Activated CD4-positive, alpha-beta T cell treated with anti-CD3 and anti-CD28 coated beads for 48 hours (primary cell): ENCODE measurements around the gene TDO2.
A peak's percentile ranks its signal among the peaks of the same experiment; 100 is the strongest.
"Not testable (repeated sequence)": the region's sequence is repeated elsewhere in the genome, so short reads cannot be mapped to it uniquely, and the experiment has no call there.

Experiments
- DNase-seq: peaks from one replicate; pipeline ENCODE4 v3.0.0-alpha.2; 2020

TDO2 gene

DNA sequence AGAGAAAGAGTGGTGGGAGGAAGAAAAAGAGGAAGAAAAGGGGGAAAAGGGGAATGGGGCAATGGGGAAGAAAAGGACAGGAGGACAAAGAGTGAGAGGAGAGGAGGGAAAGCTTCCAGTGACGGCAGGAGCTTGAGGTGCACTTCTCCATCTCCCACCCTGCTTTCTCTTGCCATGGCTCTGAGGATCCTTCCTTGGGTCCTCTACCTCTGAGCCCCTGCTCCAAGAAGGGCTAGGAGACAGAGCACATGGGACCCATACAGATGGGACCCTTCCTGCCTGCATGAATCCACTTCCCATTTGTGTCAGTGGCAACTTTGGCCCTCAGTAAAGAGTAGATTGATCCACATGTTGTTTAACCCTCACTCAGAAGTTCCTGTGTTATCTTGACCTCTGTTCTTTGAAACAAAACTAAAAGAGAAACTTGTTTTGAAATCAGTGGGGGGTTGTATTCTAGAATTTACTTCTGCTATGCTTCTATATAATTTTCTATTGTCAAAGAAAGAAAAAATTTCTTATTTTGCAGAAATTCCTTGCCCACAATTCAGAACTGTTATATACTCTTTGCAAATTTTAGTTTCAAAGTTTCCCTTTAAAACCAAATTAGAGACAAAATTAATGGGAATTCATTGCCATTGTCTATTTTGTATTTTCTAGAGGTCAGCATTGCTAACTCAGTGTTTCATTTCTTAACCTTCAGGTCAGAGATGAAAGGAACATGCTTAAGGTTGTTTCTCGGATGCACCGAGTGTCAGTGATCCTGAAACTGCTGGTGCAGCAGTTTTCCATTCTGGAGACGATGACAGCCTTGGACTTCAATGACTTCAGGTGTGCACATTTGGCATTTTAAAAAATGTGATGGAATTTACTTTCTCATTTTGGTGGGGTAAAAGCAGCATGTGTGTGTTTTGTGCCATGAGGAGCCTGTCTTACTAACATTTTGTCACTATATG is 5.0 kb downstream of the TDO2 start:
- no peak for DNase-seq

DNA sequence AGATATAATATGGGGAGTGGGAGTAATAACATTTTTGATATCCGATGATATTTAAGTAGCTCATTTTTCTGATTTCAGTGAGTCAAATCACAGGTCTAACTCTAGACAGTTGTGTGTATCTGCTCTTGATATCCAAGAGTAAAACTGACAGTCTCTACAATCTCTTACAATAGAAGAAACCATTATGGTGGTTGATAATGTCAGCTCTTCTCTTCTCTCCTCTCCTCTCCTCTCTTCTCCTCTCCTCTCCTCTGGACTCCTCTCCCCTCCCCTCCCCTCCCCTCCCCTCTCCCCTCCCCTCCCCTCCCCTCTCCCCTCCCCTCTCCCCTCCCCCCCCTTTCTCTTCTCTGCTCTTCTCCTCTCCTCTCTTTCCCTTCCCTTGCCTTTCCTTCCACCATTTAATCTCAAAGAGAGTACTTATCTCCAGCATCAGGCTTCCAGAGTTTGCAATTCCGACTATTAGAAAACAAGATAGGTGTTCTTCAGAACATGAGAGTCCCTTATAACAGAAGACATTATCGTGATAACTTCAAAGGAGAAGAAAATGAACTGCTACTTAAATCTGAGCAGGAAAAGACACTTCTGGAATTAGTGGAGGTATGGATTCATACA is 6.2 kb downstream of the TDO2 start:
- DNase-seq, result no peak

GRCh38 chr4:155911905-155912304 is 8.4 kb downstream of the TDO2 start:
- DNase-seq, result no peak

- no peak for DNase-seq
These were observed 11.3 kb downstream of the TDO2 start for GRCh38 chr4:155914782-155915181.

GRCh38 chr4:155921597-155921996 is 18.1 kb downstream of the TDO2 start:
- DNase-seq, result no peak

DNA sequence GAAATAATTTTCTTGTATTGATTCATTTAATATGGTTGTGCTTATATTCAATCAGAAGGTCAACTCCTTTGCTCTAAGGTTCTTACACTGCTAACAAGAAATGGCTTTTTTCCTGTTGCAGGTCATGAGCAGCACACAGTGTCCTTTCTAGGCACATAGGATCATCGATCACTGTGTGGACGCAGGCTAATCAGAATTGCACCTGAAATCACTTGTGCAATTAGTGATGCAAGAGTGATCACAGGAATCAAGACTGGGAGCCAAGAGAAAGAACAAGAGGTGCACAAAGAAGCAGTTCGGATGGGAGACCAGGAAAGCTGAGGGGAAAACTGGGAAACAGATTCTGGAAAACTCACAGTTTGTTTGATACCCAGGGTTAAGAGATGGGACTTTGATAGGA is 21.1 kb downstream of the TDO2 start:
- DNase-seq, result no peak

- no peak for DNase-seq
These were observed 26.3 kb downstream of the TDO2 start for GRCh38 chr4:155929833-155930232.

- DNase-seq, result no peak
These were observed 26.8 kb downstream of the TDO2 start for GRCh38 chr4:155930330-155930729.

- DNase-seq, result no peak
These were observed 28.1 kb downstream of the TDO2 start for GRCh38 chr4:155931634-155932033.

- not testable (repeated sequence) for DNase-seq
These were observed 31.1 kb downstream of the TDO2 start for GRCh38 chr4:155934634-155935033.

DNA sequence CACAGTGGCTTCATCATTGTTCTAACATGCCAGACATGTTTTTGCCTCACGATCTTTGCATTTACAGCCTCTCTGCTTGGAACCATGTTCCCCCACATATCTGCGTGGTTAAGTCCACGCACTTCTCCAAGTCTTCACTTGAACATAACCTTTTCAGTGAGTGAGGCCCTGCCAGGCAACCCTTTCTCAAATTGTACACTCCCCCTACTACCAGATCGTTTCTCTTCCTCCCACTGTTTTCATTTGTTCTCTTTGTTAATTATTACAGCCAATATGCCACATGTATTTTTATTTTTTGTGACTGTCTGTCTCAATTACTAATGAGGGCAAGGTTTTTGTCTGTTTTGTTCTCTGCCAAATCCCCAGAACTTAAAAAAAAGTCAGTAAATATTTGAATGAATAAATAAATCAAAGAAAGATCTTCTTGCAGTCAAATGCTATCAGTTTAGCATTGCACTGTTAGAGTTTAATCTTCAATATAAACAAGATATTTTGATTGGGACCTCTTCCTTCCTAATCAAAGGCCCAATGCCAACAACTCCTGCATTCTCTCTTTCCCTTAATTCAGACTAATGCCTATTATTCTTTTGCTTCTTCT is 32.0 kb downstream of the TDO2 start:
- no peak for DNase-seq

DNA sequence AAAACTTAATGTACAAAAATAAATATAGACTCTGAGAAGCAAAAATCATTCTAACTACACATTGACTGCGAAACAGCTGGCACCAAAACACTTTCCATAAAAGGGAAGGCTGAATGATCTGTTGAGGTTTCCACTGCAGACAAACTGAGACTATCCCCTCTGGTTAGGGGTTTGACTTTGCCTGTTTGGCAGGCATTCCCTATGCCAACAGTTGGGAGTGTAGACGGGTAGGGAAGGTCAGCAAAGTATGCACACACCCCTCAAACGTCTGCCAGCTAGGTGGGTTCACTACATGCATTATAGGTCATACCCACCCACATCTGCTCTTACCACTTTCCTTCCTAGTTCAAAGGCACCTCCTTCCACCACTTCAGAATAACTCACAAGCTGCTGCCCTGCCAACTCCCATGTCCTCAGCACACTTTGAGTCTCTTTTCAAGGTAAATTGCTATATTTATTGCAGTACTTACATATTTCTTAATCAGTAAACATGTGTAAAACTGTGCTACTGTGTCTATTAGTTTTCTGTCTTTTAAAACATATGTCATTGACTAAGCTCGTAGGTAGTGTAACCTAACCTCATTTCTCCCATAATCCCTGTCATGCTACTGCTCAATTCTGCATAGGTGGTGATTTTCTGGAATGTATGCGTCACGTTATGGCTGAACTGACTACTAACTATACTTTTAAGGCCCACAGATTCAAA is 37.7 kb downstream of the TDO2 start:
- no peak for DNase-seq

- DNase-seq, result no peak
These were observed 38.3 kb downstream of the TDO2 start for GRCh38 chr4:155941820-155942219.

DNA sequence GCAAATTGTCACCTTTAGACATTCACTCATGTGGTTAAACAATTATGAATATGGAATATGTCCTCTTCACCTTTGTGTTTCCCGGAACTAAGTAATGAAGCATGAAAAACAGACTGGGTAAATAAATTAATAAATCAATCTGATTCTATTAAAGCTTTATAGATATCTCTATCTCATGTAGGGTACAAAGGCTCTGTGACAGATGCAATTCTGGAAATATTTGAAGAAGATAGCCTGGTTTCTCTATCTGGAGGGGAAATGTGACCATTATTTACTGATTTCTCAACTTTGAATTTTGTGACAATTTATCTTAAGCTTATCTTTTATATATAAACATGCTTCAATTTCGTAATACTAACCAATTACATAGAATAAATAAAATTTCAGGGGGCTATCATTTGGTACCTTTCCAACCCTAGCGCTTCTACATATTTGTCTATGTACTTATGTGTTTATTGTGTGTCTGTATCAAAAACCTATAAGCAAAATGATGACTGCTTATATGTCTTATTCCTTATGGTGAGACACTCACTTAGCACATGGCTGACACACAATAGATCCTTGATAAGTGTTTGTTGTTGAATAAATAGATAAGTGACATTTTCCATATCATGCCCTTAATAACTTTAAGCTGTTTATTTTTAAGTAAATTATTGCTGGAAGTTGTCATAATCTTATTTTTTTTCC is 40.3 kb downstream of the TDO2 start:
- DNase-seq, result no peak

DNA sequence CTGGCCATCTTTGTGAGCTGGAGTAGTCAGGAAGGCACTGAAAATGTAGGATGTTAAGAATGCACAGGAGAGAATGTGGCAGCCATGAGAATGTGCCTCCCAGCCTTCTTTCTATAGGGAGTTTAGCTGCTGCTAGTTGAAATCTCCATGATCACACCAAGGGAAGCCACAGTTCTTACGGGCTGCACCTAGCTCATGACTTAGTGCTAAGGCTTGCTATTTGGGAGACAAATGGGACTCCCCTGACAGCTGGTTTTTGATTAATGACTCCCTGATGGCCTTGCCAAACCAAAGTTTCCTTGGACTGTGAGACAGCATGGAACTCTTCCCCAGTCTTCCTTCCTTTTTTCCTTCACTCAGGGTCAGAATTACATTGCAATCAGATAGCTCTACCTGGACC is 41.0 kb downstream of the TDO2 start:
- DNase-seq, result no peak

DNA sequence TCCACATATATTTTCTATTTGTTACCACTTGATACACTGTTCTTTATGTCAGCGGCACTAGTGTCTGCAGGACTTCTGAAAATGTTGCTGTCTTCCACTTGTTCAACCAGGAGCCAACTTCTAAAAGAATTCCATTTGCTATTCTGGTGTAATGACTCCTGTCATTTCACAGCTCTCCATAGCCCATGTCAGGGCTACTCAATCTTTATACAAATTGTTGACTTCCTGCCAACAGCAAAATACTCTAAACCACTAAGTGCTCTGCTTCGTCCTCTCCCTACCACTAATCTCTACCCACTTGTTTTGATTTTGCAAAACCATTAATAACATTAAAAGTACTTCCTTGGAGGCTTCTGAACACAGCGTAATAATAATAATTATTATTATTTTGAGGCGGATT is 43.0 kb downstream of the TDO2 start:
- no peak for DNase-seq

- DNase-seq, result no peak
These were observed 45.0 kb downstream of the TDO2 start for GRCh38 chr4:155948541-155948940.

DNA sequence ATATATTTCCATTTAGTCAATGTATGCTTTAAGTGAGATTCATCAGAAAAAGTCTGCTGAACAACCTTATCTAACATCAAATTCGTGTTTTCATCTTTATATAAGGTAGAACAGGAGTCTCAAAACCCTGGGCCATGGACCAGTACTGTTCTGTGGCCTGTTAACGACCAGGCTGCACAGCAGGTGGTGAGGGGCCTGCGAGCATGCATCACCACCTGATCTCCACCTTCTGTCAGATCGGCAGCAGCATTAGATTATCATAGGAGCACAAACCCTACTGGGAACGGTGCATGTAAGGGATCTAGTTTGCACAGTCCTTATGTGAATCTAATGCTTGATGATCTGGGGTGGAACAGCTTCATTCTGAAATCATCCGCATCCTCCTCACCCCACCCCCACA is 47.0 kb downstream of the TDO2 start:
- no peak for DNase-seq

GRCh38 chr4:155952501-155952901 is 49.0 kb downstream of the TDO2 start:
- no peak for DNase-seq

- peak; percentile 76 for DNase-seq
These were observed 49.9 kb downstream of the TDO2 start, which contains the start of gene CTSO for GRCh38 chr4:155953151-155954117. CTSO (minus strand) TSS chr4:155953866; CDS start chr4:155953847, 19 bp downstream.

- DNase-seq, result peak; percentile 10
These were observed 50.7 kb downstream of the TDO2 start for GRCh38 chr4:155954118-155954685.
